GM18951 (cell line): ENCODE results near the gene GOLGA7B.
"Not testable (repeated sequence)": the region's sequence is repeated elsewhere in the genome, so short reads cannot be mapped to it uniquely, and the experiment has no call there.

Experiments used
- POLR2A ChIP-seq: IDR thresholded peaks from 4 replicates; pipeline ENCODE4 v1.6.1; 2011; ENCODE audit warnings: mild to moderate bottlenecking; ENCODE audit not compliant: insufficient read length, insufficient read depth; ENCODE audit errors: extremely low read depth
- in situ Hi-C: fragments of 300-500 bp; cut with MboI; formaldehyde crosslinking; loops from one replicate; pipeline ENCODE4 v1.12.0; 2022; ENCODE audit warnings: low sequenced_read_pairs, mixed read lengths, inconsistent platforms; ENCODE audit not compliant: unreplicated experiment

The GOLGA7B gene

DNA sequence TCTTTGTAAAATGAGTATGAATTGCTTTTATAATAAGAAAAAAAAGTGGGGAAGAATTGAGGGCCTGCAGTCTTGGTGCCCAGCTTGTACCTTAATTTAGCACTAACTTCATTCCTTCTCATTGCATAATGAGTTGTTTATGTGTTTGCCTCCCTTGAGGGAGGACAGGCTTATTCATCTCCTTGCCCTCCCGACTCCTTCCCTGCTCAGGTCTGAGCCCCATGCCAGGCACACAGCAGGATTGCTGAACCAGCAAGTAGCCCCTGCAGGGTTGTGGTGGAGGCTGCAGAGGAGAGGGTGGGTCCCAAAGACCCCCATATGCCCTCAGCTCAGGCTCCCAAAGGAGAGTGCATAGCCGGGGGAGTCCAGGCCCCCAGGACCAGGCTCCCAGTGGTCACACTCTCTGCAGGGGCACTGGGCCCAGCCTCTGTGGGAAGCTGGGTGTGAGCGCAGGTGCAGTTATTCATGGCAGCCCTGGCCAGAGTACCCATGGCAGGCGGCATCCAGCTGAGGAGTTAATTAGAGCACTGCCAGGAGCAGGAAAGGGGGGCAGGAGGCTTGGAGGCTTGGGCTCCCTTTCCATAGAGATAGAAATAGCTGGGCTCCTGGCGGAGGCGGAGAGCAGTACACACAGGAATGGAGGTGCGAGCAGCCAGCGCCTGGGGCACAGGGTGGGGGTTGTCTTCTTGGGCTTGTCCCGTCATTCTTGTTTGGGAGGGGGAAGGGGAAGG, 28.2 kb upstream of the GOLGA7B start:
- no peak for TF ChIP-seq POLR2A
- in situ Hi-C loops = no loop called here

DNA sequence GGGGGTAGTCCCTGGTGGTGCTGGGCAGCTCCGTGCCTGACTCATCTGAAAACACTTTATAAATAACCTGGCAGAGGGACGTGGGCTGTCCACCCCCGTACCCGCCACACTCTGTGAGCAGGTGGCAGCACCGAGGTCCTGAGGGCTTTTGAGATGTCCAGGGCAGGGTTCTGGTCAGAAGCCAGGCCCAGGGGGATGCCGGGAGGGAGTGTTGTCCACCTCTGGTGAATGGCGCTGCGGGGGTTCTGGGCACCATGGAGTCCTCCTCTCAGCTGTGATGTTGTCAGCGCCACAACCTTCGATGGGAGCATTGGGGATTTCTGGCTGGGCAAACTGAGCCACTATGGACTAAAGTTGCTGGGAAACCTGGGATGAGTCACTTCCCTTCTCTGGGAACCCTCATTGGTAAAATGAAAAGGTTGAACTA, 27.4 kb upstream of the GOLGA7B start:
- in situ Hi-C loops = no loop called here
- no peak for TF ChIP-seq POLR2A

DNA sequence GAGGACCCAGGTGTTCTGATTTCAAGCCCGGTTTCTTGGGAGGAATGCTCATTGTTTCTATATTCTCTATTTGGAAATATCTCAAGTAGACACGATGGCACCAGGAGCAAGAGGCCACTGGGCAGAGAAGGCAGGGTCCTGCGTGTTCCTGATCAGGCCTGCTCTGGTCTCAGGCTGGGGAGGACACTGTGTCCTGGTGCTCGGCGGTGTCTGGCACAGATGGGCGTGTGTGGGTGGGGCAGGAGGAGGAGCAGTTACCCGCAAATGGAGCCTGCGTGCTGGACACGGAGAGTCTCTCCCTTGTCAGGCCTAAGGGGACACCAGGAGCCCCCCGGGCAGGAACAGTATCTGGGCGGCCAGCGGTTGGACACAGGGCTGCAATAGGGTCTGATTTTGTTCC, 25.9 kb upstream of the GOLGA7B start:
- no peak for TF ChIP-seq POLR2A
- in situ Hi-C loops = no loop called here

DNA sequence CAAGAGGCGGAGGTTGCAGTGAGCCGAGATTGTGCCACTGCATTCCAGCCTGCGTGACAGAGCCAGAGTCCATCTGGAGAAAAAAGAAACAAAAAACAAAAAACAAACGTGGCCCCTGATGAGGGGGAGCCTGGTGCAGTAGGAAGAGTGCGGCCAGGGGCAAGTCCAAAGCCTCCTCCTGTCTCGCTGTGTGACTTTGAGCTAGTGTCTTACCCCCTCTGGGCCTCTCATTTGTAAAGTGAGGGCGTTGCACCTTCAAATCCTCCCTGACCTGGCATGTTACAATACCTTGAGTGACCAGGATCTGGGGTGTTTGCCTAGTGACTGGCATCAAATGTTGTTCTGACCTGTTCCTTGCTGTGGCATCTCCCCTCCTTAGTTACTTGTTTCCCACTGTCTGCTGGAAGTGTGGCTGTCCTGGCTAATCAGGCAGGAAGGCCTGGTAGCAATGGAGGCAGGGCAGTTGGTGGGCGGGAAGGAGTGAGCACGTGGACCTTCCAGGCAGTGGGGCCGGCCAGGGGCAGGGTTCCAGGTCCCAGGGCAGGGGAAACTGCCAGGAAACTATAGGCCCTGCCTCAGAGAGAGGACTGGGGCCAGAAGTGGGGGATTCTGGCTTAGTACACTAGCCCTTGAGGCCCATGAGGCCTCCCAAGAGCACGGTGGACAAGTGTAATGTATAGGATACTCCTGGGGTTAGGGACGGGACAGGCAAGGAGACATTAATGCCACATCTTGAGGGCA, 24.5 kb upstream of the GOLGA7B start:
- in situ Hi-C loops = no loop called here
- no peak for TF ChIP-seq POLR2A

DNA sequence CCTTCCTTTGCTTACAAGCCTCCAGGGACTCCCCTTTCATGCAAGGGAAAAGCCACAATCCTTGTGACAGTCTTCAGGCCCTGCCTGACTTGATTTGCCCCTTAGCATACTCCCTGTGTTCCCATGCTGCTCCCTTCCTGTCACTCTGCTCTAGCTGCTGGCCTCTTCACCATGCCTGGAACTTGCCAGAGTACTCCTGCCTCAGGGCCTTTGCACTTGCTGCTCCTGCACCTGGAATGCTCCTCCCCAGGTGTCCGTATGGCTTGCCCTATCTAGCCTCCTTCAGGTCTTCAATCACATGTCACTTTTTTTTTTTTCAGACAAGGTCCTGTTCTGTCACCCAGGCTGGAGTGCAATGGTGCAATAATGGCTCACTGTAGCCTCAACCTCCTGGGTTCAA, 22.8 kb upstream of the GOLGA7B start:
- in situ Hi-C loops = no loop called here
- no peak for TF ChIP-seq POLR2A

- in situ Hi-C loops = no loop called here
- no peak for TF ChIP-seq POLR2A
These were observed 21.8 kb upstream of the GOLGA7B start for GRCh38 chr10:97827702-97828291.

DNA sequence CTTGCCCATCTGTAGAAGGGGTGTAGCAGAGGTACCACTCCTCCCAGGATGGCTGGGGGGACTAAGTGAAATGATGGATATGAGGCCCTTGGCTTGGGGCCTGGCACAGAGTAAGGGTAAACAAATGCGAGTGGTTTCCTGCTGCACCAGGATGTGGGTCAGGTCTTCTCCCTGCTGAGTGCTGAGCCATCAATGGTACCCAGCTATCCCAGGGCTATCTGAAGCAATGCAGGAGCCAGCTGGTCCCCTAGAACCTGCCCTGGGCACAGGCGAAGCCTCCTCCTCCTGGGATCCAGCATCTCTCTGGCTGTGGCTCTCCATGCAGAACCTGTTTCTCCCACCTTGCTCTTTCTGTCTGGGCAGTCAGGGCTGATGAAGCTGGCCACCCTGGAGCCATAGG, 20.9 kb upstream of the GOLGA7B start:
- TF ChIP-seq POLR2A = no peak
- in situ Hi-C loops = no loop called here

GRCh38 chr10:97830064-97830463, 19.6 kb upstream of the GOLGA7B start:
- in situ Hi-C loops = no loop called here
- TF ChIP-seq POLR2A = no peak

- no peak for TF ChIP-seq POLR2A
These were observed 18.4 kb upstream of the GOLGA7B start for GRCh38 chr10:97831259-97831658.

GRCh38 chr10:97836446-97836845, 13.2 kb upstream of the GOLGA7B start:
- in situ Hi-C loops = no loop called here

More at GRCh38 chr10:97831259-97831658, 18.4 kb upstream of the GOLGA7B start:
- in situ Hi-C loops = no loop called here

GRCh38 chr10:97838091-97838490, 11.6 kb upstream of the GOLGA7B start:
- in situ Hi-C loops = no loop called here

More at GRCh38 chr10:97836446-97836845, 13.2 kb upstream of the GOLGA7B start:
- TF ChIP-seq POLR2A = no peak

GRCh38 chr10:97841166-97841565, 8.5 kb upstream of the GOLGA7B start:
- in situ Hi-C loops = not testable (repeated sequence)

More at GRCh38 chr10:97838091-97838490, 11.6 kb upstream of the GOLGA7B start:
- no peak for TF ChIP-seq POLR2A

DNA sequence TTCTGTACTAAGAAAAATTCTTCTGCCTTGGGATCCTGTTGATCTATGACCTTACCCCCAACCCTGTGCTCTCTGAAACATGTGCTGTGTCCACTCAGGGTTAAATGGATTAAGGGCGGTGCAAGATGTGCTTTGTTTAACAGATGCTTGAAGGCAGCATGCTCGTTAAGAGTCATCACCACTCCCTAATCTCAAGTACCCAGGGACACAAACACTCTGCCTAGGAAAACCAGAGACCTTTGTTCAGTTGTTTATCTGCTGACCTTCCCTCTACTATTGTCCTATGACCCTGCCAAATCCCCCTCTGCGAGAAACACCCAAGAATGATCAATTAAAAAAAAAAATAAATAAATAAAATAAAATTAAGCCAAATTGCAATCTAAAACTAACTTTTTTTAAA, 7.5 kb upstream of the GOLGA7B start:
- in situ Hi-C loops = not testable (repeated sequence)
